H1 (cell line): Measurements from ENCODE around the gene RRAS. TPM values are rescaled to one million over a fixed set of nuclear protein-coding genes. Genes with fewer than 3 reads are reported as not detected.

Experiments
- CTCF ChIA-PET: fragments of 300-600 bp; sonication (Branson Sonifier 250); formaldehyde crosslinking; loops from one replicate; lab custom pipeline; 2021; ENCODE audit not compliant: partially characterized antibody; lab: Charles Lee
- POLR2A ChIA-PET: fragments of 300-600 bp; sonication (Branson Sonifier 250); formaldehyde crosslinking; loops from one replicate; lab custom pipeline; 2021; ENCODE audit warnings: inconsistent platforms; ENCODE audit not compliant: partially characterized antibody; lab: Charles Lee
- DNase-seq, 2 experiments: peaks; one replicate each; pipeline versions ENCODE4 v3.0.0 to v3.0.0-alpha.2; 2010 to 2022; ENCODE audit warnings: low spot score in 2 of 2, low read depth in 1 of 2, mixed read lengths in 1 of 2
- FAIRE-seq: peaks from 2 replicates; lab custom pipeline; 2011; peaks lifted over from hg19 to GRCh38; lab: Jason Lieb, UNC
- H2AFZ ChIP-seq: 2 replicates; pipeline ENCODE4 v1.8.1; 2012; ENCODE audit warnings: low read length, inconsistent platforms
- H2AK5ac ChIP-seq: 2 replicates; pipeline ENCODE4 v1.6.1; 2013; ENCODE audit warnings: low read depth, low read length
- H2BK120ac ChIP-seq: replicated peaks from 2 replicates; pipeline ENCODE3; 2013; ENCODE audit warnings: low read depth, low read length, inconsistent platforms
- H2BK12ac ChIP-seq: 2 replicates; pipeline ENCODE4 v1.6.1; 2013; ENCODE audit warnings: low read depth, low read length
- H2BK15ac ChIP-seq: 2 replicates; pipeline ENCODE4 v1.6.1; 2013; ENCODE audit warnings: low read length
- H2BK20ac ChIP-seq: 2 replicates; pipeline ENCODE4 v1.6.1; 2013; ENCODE audit warnings: low read length
- H2BK5ac ChIP-seq: 2 replicates; pipeline ENCODE4 v1.6.1; 2013; ENCODE audit warnings: low read depth, low read length
- H3K14ac ChIP-seq: 2 replicates; pipeline ENCODE4 v1.6.1; 2013; ENCODE audit warnings: inconsistent platforms; ENCODE audit not compliant: insufficient read length
- H3K18ac ChIP-seq: 2 replicates; pipeline ENCODE4 v1.6.1; 2013; ENCODE audit warnings: low read length; ENCODE audit errors: extremely low read depth
- H3K23ac ChIP-seq: 2 replicates; pipeline ENCODE4 v1.6.1; 2013; ENCODE audit warnings: inconsistent platforms; ENCODE audit not compliant: insufficient read length
- H3K23me2 ChIP-seq: 2 replicates; pipeline ENCODE4 v1.6.1; 2013; ENCODE audit warnings: low read depth, low read length
- H3K27ac ChIP-seq: 2 replicates; pipeline ENCODE4 v1.6.1; 2011; ENCODE audit warnings: low read depth, low read length, inconsistent platforms
- H3K27me3 ChIP-seq, 4 experiments: replicated peaks in 1 of 4; 1 replicate in 1 of 4; 2 replicates in 3 of 4; pipeline versions ENCODE4 v1.6.1 to v1.8.1; 2011 to 2013; ENCODE audit warnings: low read length in 3 of 4, mild to moderate bottlenecking in 3 of 4, inconsistent platforms in 2 of 4, mixed read lengths in 2 of 4, moderate library complexity in 1 of 4; ENCODE audit not compliant: control insufficient read depth in 3 of 4, insufficient read depth in 3 of 4; ENCODE audit errors: extremely low read depth in 1 of 4
- H3K36me3 ChIP-seq, 4 experiments: 2 replicates each; pipeline versions ENCODE4 v1.6.1 to v1.8.1; 2011 to 2013; ENCODE audit warnings: mild to moderate bottlenecking in 4 of 4, low read length in 3 of 4, moderate library complexity in 2 of 4, control low read depth in 1 of 4, inconsistent platforms in 1 of 4; ENCODE audit not compliant: insufficient read depth in 4 of 4, control insufficient read depth in 2 of 4
- H3K4ac ChIP-seq: replicated peaks from 2 replicates; pipeline ENCODE3; 2013; ENCODE audit warnings: low read length, low read depth, mixed read lengths, inconsistent platforms; ENCODE audit not compliant: insufficient read length
- H3K4me1 ChIP-seq, 4 experiments: replicated peaks in 1 of 4; 1 replicate in 1 of 4; 2 replicates in 3 of 4; pipeline versions ENCODE4 v1.6.1 to v1.8.1; 2011 to 2013; ENCODE audit warnings: low read length in 3 of 4, inconsistent platforms in 2 of 4, mixed read lengths in 1 of 4; ENCODE audit not compliant: insufficient read depth in 4 of 4, control insufficient read depth in 3 of 4
- H3K4me2 ChIP-seq, 2 experiments: 2 replicates each; pipeline versions ENCODE4 v1.6.1 to v1.8.1; 2011 to 2013; ENCODE audit warnings: low read depth in 2 of 2, low read length in 2 of 2, control low read depth in 1 of 2, inconsistent platforms in 1 of 2, mild to moderate bottlenecking in 1 of 2; ENCODE audit not compliant: insufficient read depth in 1 of 2
- H3K4me3 ChIP-seq, 4 experiments: fragments of 200-600, 300-600 bp in 1 of 4; sonication (generic), shearing (Covaris generic), sonication (Bioruptor Twin) in 1 of 4; 2 replicates each; pipeline versions ENCODE4 v1.5.1 to v1.8.1; 2011 to 2016; ENCODE audit warnings: low read length in 4 of 4, low read depth in 3 of 4, control low read depth in 2 of 4, inconsistent platforms in 2 of 4, mild to moderate bottlenecking in 2 of 4, mixed read lengths in 1 of 4, moderate library complexity in 1 of 4; ENCODE audit not compliant: insufficient read depth in 2 of 4; ENCODE audit errors: extremely low read depth in 1 of 4
- H3K56ac ChIP-seq: replicated peaks from 2 replicates; pipeline ENCODE3; 2013; ENCODE audit warnings: low read depth, mild to moderate bottlenecking, mixed read lengths, low read length, inconsistent platforms; ENCODE audit not compliant: insufficient read length
- H3K79me1 ChIP-seq: 2 replicates; pipeline ENCODE4 v1.6.1; 2013; ENCODE audit warnings: low read depth, low read length, control low read depth
- H3K79me2 ChIP-seq, 2 experiments: 2 replicates each; pipeline versions ENCODE4 v1.6.1 to v1.8.1; 2012 to 2013; ENCODE audit warnings: low read length in 2 of 2, mild to moderate bottlenecking in 2 of 2, inconsistent platforms in 1 of 2; ENCODE audit not compliant: insufficient read depth in 2 of 2, control insufficient read depth in 1 of 2
- H3K9ac ChIP-seq, 4 experiments: replicated peaks in 1 of 4; 1 replicate in 1 of 4; 2 replicates in 3 of 4; pipeline versions ENCODE4 v1.6.1 to v1.8.1; 2011 to 2013; ENCODE audit warnings: low read depth in 3 of 4, low read length in 3 of 4, control low read depth in 2 of 4, mild to moderate bottlenecking in 2 of 4, moderate library complexity in 2 of 4, inconsistent platforms in 1 of 4; ENCODE audit errors: extremely low read depth in 1 of 4
- H3K9me3 ChIP-seq, 2 experiments: 2 replicates each; pipeline versions ENCODE4 v1.6.1 to v1.8.1; 2012 to 2013; ENCODE audit warnings: mild to moderate bottlenecking in 2 of 2, moderate library complexity in 2 of 2, control low read depth in 1 of 2, inconsistent platforms in 1 of 2, low read depth in 1 of 2, low read length in 1 of 2, mixed read lengths in 1 of 2; ENCODE audit not compliant: insufficient read depth in 2 of 2
- H4K20me1 ChIP-seq, 2 experiments: replicated peaks in 1 of 2; 2 replicates each; pipeline versions ENCODE3 to v1.8.1; 2011 to 2013; ENCODE audit warnings: inconsistent platforms in 2 of 2, low read length in 2 of 2, mild to moderate bottlenecking in 1 of 2; ENCODE audit not compliant: insufficient read depth in 2 of 2, control insufficient read depth in 1 of 2
- H4K5ac ChIP-seq: 2 replicates; pipeline ENCODE4 v1.6.1; 2013; ENCODE audit warnings: low read length, low read depth, mixed read lengths, inconsistent platforms; ENCODE audit not compliant: insufficient read length
- H4K8ac ChIP-seq: 2 replicates; pipeline ENCODE4 v1.8.0; 2013; ENCODE audit warnings: mild to moderate bottlenecking, moderate library complexity, low read length, inconsistent platforms; ENCODE audit not compliant: insufficient read depth; ENCODE audit errors: extremely low read depth
- H4K91ac ChIP-seq: replicated peaks from 2 replicates; pipeline ENCODE3; 2013; ENCODE audit warnings: low read length, mixed read lengths, inconsistent platforms; ENCODE audit not compliant: insufficient read length
- CHD2 ChIP-seq: IDR thresholded peaks from 2 replicates; pipeline ENCODE4 v1.6.1; 2012; ENCODE audit warnings: low read length, improper control_type of control experiment
- GABPA ChIP-seq: IDR thresholded peaks from 2 replicates; pipeline ENCODE4 v1.6.1; 2011; ENCODE audit warnings: mild to moderate bottlenecking, low read length, moderate library complexity, borderline replicate concordance; ENCODE audit not compliant: insufficient read depth
- JUND ChIP-seq: IDR thresholded peaks from 2 replicates; pipeline ENCODE4 v1.6.1; 2011; ENCODE audit warnings: mild to moderate bottlenecking, improper control_type of control experiment, low read length
- SIN3A ChIP-seq, 2 experiments: IDR thresholded peaks in 1 of 2; conservative IDR thresholded peaks in 1 of 2; 2 replicates each; pipeline ENCODE4 v1.6.1; 2011 to 2012; ENCODE audit warnings: low read length in 2 of 2, improper control_type of control experiment in 1 of 2, low read depth in 1 of 2, mild to moderate bottlenecking in 1 of 2
- WGBS, 2 experiments: shearing (Covaris generic) in 1 of 2; methylation state at CpG; one replicate each; pipeline versions ENCODE4 v1.1.6 to v1.1.7; 2013 to 2015; ENCODE audit warnings: low lambda C conversion rate in 2 of 2, mixed read lengths in 2 of 2, inconsistent platforms in 1 of 2, low coverage in 1 of 2, missing lambda C conversion rate in 1 of 2; ENCODE audit not compliant: insufficient replicate concordance in 2 of 2, insufficient coverage in 1 of 2, insufficient read length in 1 of 2; ENCODE audit errors: extremely low coverage in 1 of 2, missing lambda C conversion rate in 1 of 2; 5-methylcytosine and 5-hydroxymethylcytosine counted together
- long read RNA-seq, 2 experiments: library from RNA in 1 of 2; library from capped mRNA in 1 of 2; stranded (forward); transcript quantifications; one replicate each; pipeline ENCODE4 v2.0.0, GENCODE V29; 2021; ENCODE audit warnings: inconsistent platforms in 1 of 2
- polyA minus RNA-seq, 3 experiments: library from RNA; depleted of rRNA, polyadenylated mRNA; stranded (reverse); fragments of >200 nt; gene quantifications; 1 replicate in 2 of 3; 2 replicates in 1 of 3; pipeline ENCODE4 v1.2.3, GENCODE V29; 2011
- polyA plus RNA-seq, 7 experiments: library from polyadenylated mRNA; depleted of rRNA in 3 of 7; stranded (reverse) in 5 of 7; unstranded in 2 of 7; fragments of >200 nt in 5 of 7; fragments of 200-250 nt in 2 of 7; gene quantifications; 1 replicate in 5 of 7; 2 replicates in 1 of 7; 4 replicates in 1 of 7; pipeline versions ENCODE4 v1.2.1 to v1.2.3, GENCODE V29; 2011 to 2013; ENCODE audit warnings: missing spikeins in 2 of 7, mixed read lengths in 2 of 7
- total RNA-seq: library from RNA; stranded (reverse); fragmentation: NEBNext Ultra II Directional; extraction: Animal tissue kit (Norgen Biotek cat#: 25700); gene quantifications from 2 replicates; pipeline ENCODE4 v1.2.1, GENCODE V29; 2021
- TF ChIP-seq, protein P1 (sequence below): IDR thresholded peaks from 2 replicates; pipeline ENCODE4 v1.6.1; 2012; ENCODE audit warnings: low read length, inconsistent platforms

The RRAS gene
- total RNA-seq: 16.9 and 17.7 TPM in 2 replicates
- 49.1 and 62.9 TPM in 2 replicates for polyA plus RNA-seq (2011; rRNA removed)
- polyA plus RNA-seq (2011; cell fraction: cytosol; rRNA removed): 44.6 TPM
- 35.8 TPM for polyA plus RNA-seq (2011; cell fraction: nucleus; rRNA removed)
- polyA plus RNA-seq (2012, experiment 1 of 2): 14.2 to 33.1 TPM (median 28.7 TPM) in 4 replicates
- 26.7 TPM for polyA plus RNA-seq (2012, experiment 2 of 2)
- 18.4 TPM for polyA plus RNA-seq (2013, experiment 1 of 2)
- 18.6 TPM for polyA plus RNA-seq (2013, experiment 2 of 2)
- 6.4 and 6.8 TPM in 2 replicates for polyA minus RNA-seq (2011; rRNA and poly(A)+ RNA removed)
- polyA minus RNA-seq (2011; cell fraction: cytosol; rRNA and poly(A)+ RNA removed): 7.9 TPM
- 4.9 TPM for polyA minus RNA-seq (2011; cell fraction: nucleus; rRNA and poly(A)+ RNA removed)
- long read RNA-seq, experiment 1, transcript RRAS-201 (6 exons, 1,044 nt): major isoform, 9 of 18 reads
- long read RNA-seq, experiment 1, partial matches to known transcripts: 8 of 18 reads
- long read RNA-seq, experiment 1, other reads (novel, unspliced or antisense): 1 of 18 reads
- long read RNA-seq, experiment 2, partial matches to known transcripts: 1 of 4 reads
- long read RNA-seq, experiment 2, other reads (novel, unspliced or antisense): 0 of 4 reads

DNA sequence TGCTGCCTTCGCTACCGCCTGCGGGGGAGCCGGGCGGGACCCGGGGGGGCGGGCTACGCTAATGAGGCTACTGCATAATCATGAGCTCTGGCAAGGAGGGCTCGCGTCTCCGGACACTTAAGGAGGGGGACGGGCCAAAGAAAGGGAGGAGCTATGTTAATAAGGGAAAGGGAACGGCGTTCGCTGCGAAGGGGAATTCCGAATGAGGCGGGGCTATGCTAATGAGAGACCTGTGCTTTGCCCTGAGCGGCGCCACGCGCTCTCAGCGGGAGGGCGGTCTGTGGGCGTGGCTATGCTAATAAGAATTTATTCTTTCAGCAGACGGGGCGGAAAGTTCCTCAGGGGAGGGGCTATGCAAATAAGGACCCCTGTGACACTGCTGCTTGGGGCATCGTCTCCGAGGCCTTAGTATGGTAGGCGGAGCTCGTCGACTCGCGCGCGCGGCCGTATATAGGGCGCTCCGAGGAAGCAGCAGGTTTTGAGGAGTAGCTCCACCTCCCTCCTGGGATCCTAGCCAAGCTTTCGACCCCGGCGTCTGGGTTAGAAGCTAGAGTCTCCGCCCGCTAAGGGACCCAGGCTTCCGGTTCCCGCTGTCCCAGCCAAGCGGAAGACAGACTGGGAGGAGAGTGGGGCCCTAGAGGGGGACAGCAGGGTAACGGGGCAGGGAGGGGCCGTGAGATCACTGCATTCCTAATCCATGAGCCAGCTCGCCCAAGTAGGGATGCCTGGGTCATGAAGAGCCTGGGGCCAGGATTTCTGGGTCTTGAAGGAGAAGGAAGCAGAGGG lies at the start of gene RRAS:
Gene RRAS, minus strand, starts transcription at position 31 of the 786 bp plus-strand sequence. CDS start 45 bp downstream, outside the sequence.
- Histone ChIP-seq H3K9me3 (no peaks in the 10 kb centered on the region), H2BK20ac (no peak within 1 kb of the TSS; the same call in 1 of the 2 replicates), H4K5ac (peak within 1 kb of the TSS; percentile 31), H3K79me2 (peaks cover 10 to 29% of the 10 kb centered on the region in 2 experiments), H3K56ac (peak within 1 kb of the TSS; percentile 32), H2BK15ac (0 out of 2 replicates have a peak within 1 kb of the TSS, but pooled peaks have one; percentile 72), H3K4me1 (peaks cover 2 to 27% (median 15%) of the 10 kb centered on the region in 4 experiments), H3K27ac (peak within 1 kb of the TSS; percentile 93), H2AK5ac (no peak within 1 kb of the TSS), H2BK12ac (0 out of 2 replicates have a peak within 1 kb of the TSS, but pooled peaks have one; percentile 50), H3K23me2 (peaks cover 7% of the 10 kb centered on the region), H2BK5ac (peak within 1 kb of the TSS; percentile 82), H3K36me3 (no peaks in the 10 kb centered on the region), H3K4me2 (peak within 1 kb of the TSS; percentile 87 to 89), H3K18ac (peak within 1 kb of the TSS; percentile 83), H4K8ac (peak within 1 kb of the TSS; percentile 81; the same call in 1 of the 2 replicates), H3K27me3 (no peaks in the 10 kb centered on the region), H3K4me3 (peak within 1 kb of the TSS; percentile 38 to 72 (median 66)), H3K79me1 (peaks cover 14% of the 10 kb centered on the region), H4K20me1 (peaks cover 3 to 15% of the 10 kb centered on the region in 2 experiments), H2BK120ac (no peak within 1 kb of the TSS), H4K91ac (peak within 1 kb of the TSS; percentile 52), H3K4ac (no peak within 1 kb of the TSS), H2AFZ (no peak within 1 kb of the TSS), H3K9ac (peak within 1 kb of the TSS; percentile 55 to 86 (median 76)), H3K23ac (no peak within 1 kb of the TSS), H3K14ac (no peak within 1 kb of the TSS)
- ChIA-PET POLR2A (interaction anchor here (0.6 to 50.7 kb wide), 18 partner anchors 10 to 236 kb away, joined by 3 to 840 read pairs (median 4); partner anchors contain the start of genes BCL2L12, CPT1C, IRF3 and NOSIP), CTCF (interaction anchor here (0.9 to 1.9 kb wide), 6 partner anchors 9 to 134 kb away, joined by 3 to 9 read pairs (median 4); no protein-coding TSS in a partner anchor)
- DNase-seq (peak; percentile 100), FAIRE-seq (peak; percentile 93)
- 0% methylated on average over 37 of the region's 51 CpGs; no CpG with 5 or more reads in 1 of the 2 experiments for WGBS, 2 experiments
- TF ChIP-seq GABPA (no peak), JUND (peak; percentile 95), SIN3A (conservative IDR thresholded peaks at IDR 0.05 in 1 of 2, IDR thresholded peaks at IDR 0.05 in 1 of 2; ENCODE audit: low read depth in 1 of 2, low read length in 2 of 2) (peak in 1 of 2 experiments; percentile 48; a peak in 1 of 4 replicates), CHD2 (no peak)
- TF ChIP-seq, protein P1, sequence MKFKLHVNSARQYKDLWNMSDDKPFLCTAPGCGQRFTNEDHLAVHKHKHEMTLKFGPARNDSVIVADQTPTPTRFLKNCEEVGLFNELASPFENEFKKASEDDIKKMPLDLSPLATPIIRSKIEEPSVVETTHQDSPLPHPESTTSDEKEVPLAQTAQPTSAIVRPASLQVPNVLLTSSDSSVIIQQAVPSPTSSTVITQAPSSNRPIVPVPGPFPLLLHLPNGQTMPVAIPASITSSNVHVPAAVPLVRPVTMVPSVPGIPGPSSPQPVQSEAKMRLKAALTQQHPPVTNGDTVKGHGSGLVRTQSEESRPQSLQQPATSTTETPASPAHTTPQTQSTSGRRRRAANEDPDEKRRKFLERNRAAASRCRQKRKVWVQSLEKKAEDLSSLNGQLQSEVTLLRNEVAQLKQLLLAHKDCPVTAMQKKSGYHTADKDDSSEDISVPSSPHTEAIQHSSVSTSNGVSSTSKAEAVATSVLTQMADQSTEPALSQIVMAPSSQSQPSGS: 0 out of 2 replicates have a peak, but pooled peaks have one; percentile 66
